ENCODE measurements around the gene ZNF195. TPM values are rescaled to one million over a fixed set of nuclear protein-coding genes. Genes with fewer than 3 reads are reported as not detected.
"Not testable (repeated sequence)": the region's sequence is repeated elsewhere in the genome, so short reads cannot be mapped to it uniquely, and the experiment has no call there.

The ZNF195 gene
- total RNA-seq = 10 to 100 TPM; 12.3 to 37.5 (median 28.5) TPM

- peaks cover 0 to 11% (median 0%) of the 10 kb centered on the region in 4 donors for H3K36me3 ChIP-seq
- in situ Hi-C loops (cut with MboI; ENCODE audit: low pct_ligation_motif_present in 1 of 4, low pct_unique_long_range_greater_than_20kb in 1 of 4, low sequenced_read_pairs in 3 of 4) = no loop called here
- intact Hi-C loops (cut with DNase I; ENCODE audit: low total_unique reads) = no loop called here
- peak; percentile 70 to 89 (median 89) for TF ChIP-seq POLR2AphosphoS5 (IDR thresholded peaks at IDR 0.05)
- TF ChIP-seq CTCF (IDR thresholded peaks at IDR 0.05) = no peak
- TF ChIP-seq POLR2A (IDR thresholded peaks at IDR 0.05) = peak; percentile 86
- H3K27ac ChIP-seq = peak within 1 kb of the TSS; percentile 73 to 91 (median 86)
- no peaks in the 10 kb centered on the region for H3K9me3 ChIP-seq
- H3K4me3 ChIP-seq = peak within 1 kb of the TSS; percentile 39 to 95 (median 88)
- peak; percentile 99 for DNase-seq
- peaks cover 10 to 34% (median 16%) of the 10 kb centered on the region in 4 donors for H3K4me1 ChIP-seq
- no peaks in the 10 kb centered on the region for H3K27me3 ChIP-seq
- WGBS, 2 donors (ENCODE audit: low coverage in 1 of 2) = 2 to 3% methylated on average over 8 to 40 of the region's 54 CpGs
Observed at GRCh38 chr11:3378426-3379423, at the start of gene ZNF195. TSS of gene ZNF195 (minus strand) at chr11:3379146. CDS start at chr11:3379040, 106 bp downstream.

- intact Hi-C loops (cut with DNase I; ENCODE audit: low total_unique reads); in situ Hi-C loops (cut with MboI; ENCODE audit: low pct_ligation_motif_present in 1 of 4, low pct_unique_long_range_greater_than_20kb in 1 of 4, low sequenced_read_pairs in 3 of 4); DNase-seq; H3K27me3 ChIP-seq; H3K4me3 ChIP-seq; H3K9me3 ChIP-seq; H3K27ac ChIP-seq; H3K36me3 ChIP-seq: not testable (repeated sequence)
- WGBS, 2 donors (ENCODE audit: low coverage in 1 of 2) = 85 to 100% methylated on average over 3 to 10 of the region's 10 CpGs
- H3K4me1 ChIP-seq = peaks cover 0 to 12% (median 3%) of the 10 kb centered on the region in 4 donors
Observed at GRCh38 chr11:3428076-3428475, 49.1 kb upstream of the ZNF195 start.

GRCh38 chr11:3426541-3426940, 47.6 kb upstream of the ZNF195 start:
- H3K4me1 ChIP-seq = peaks cover 3 to 17% (median 8%) of the 10 kb centered on the region in 4 donors
- H3K4me3 ChIP-seq; H3K9me3 ChIP-seq; H3K27me3 ChIP-seq; intact Hi-C loops (cut with DNase I; ENCODE audit: low total_unique reads); H3K27ac ChIP-seq; H3K36me3 ChIP-seq; DNase-seq; in situ Hi-C loops (cut with MboI; ENCODE audit: low pct_ligation_motif_present in 1 of 4, low pct_unique_long_range_greater_than_20kb in 1 of 4, low sequenced_read_pairs in 3 of 4): not testable (repeated sequence)
- 64 to 78% methylated on average over 4 to 8 of the region's 8 CpGs for WGBS, 2 donors (ENCODE audit: low coverage in 1 of 2)

GRCh38 chr11:3423928-3424327, 45.0 kb upstream of the ZNF195 start:
- H3K36me3 ChIP-seq; H3K9me3 ChIP-seq; intact Hi-C loops (cut with DNase I; ENCODE audit: low total_unique reads); DNase-seq; H3K27me3 ChIP-seq; in situ Hi-C loops (cut with MboI; ENCODE audit: low pct_ligation_motif_present in 1 of 4, low pct_unique_long_range_greater_than_20kb in 1 of 4, low sequenced_read_pairs in 3 of 4): not testable (repeated sequence)
- WGBS, 2 donors (ENCODE audit: low coverage in 1 of 2) = 13 to 24% methylated on average over 3 to 5 of the region's 5 CpGs
- peaks cover 4 to 13% (median 9%) of the 10 kb centered on the region in 4 donors for H3K4me1 ChIP-seq
- peak overlapping the region; percentile 78 to 88 (median 88) for H3K27ac ChIP-seq
- H3K4me3 ChIP-seq = peak overlapping the region in 3 of 4 donors; percentile 49 to 78 (median 53)

GRCh38 chr11:3423138-3423731, 44.3 kb upstream of the ZNF195 start:
- peaks cover 4 to 13% (median 9%) of the 10 kb centered on the region in 4 donors for H3K4me1 ChIP-seq
- H3K36me3 ChIP-seq; DNase-seq; H3K27me3 ChIP-seq; H3K9me3 ChIP-seq; intact Hi-C loops (cut with DNase I; ENCODE audit: low total_unique reads); in situ Hi-C loops (cut with MboI; ENCODE audit: low pct_ligation_motif_present in 1 of 4, low pct_unique_long_range_greater_than_20kb in 1 of 4, low sequenced_read_pairs in 3 of 4): not testable (repeated sequence)
- peak overlapping the region; percentile 78 to 88 (median 88) for H3K27ac ChIP-seq
- peak overlapping the region; percentile 48 to 78 (median 51) for H3K4me3 ChIP-seq
- WGBS, 2 donors (ENCODE audit: low coverage in 1 of 2) = 2% methylated on average over 28 of the region's 46 CpGs; no CpG with 5 or more reads in 1 of the 2 donors
- peak in 1 of 3 donors; percentile 70 for TF ChIP-seq POLR2AphosphoS5 (IDR thresholded peaks at IDR 0.05)

GRCh38 chr11:3422380-3423137, 43.6 kb upstream of the ZNF195 start:
- peak; percentile 99 for DNase-seq
- in situ Hi-C loops (cut with MboI; ENCODE audit: low pct_ligation_motif_present in 1 of 4, low pct_unique_long_range_greater_than_20kb in 1 of 4, low sequenced_read_pairs in 3 of 4); H3K9me3 ChIP-seq; intact Hi-C loops (cut with DNase I; ENCODE audit: low total_unique reads); H3K27me3 ChIP-seq; H3K36me3 ChIP-seq: not testable (repeated sequence)
- peak overlapping the region; percentile 79 to 88 (median 88) for H3K27ac ChIP-seq
- peak overlapping the region; percentile 37 to 93 (median 64) for H3K4me3 ChIP-seq
- 0% methylated on average over 2 to 40 of the region's 66 CpGs for WGBS, 2 donors (ENCODE audit: low coverage in 1 of 2)
- H3K4me1 ChIP-seq = peaks cover 4 to 13% (median 9%) of the 10 kb centered on the region in 4 donors

GRCh38 chr11:3421608-3422379, 42.8 kb upstream of the ZNF195 start:
- H3K27me3 ChIP-seq; intact Hi-C loops (cut with DNase I; ENCODE audit: low total_unique reads); H3K9me3 ChIP-seq; in situ Hi-C loops (cut with MboI; ENCODE audit: low pct_ligation_motif_present in 1 of 4, low pct_unique_long_range_greater_than_20kb in 1 of 4, low sequenced_read_pairs in 3 of 4); H3K36me3 ChIP-seq: not testable (repeated sequence)
- WGBS, 2 donors (ENCODE audit: low coverage in 1 of 2) = 10 to 37% methylated on average over 2 to 17 of the region's 42 CpGs
- peak overlapping the region; percentile 79 to 88 (median 88) for H3K27ac ChIP-seq
- H3K4me1 ChIP-seq = peaks cover 4 to 13% (median 9%) of the 10 kb centered on the region in 4 donors
- peak; percentile 14 for DNase-seq
- H3K4me3 ChIP-seq = peak overlapping the region; percentile 27 to 93 (median 64)

- H3K27me3 ChIP-seq; H3K9me3 ChIP-seq; H3K36me3 ChIP-seq; H3K4me3 ChIP-seq; DNase-seq; H3K27ac ChIP-seq; in situ Hi-C loops (cut with MboI; ENCODE audit: low pct_ligation_motif_present in 1 of 4, low pct_unique_long_range_greater_than_20kb in 1 of 4, low sequenced_read_pairs in 3 of 4); intact Hi-C loops (cut with DNase I; ENCODE audit: low total_unique reads): not testable (repeated sequence)
- H3K4me1 ChIP-seq = peaks cover 4 to 13% (median 9%) of the 10 kb centered on the region in 4 donors
- WGBS, 2 donors (ENCODE audit: low coverage in 1 of 2) = 58 to 79% methylated on average over 4 to 10 of the region's 10 CpGs
Observed at GRCh38 chr11:3420281-3421042, 41.5 kb upstream of the ZNF195 start.
